GM21529 (cell line): Measurements from ENCODE around the gene CCK.

Experiments used
- ATAC-seq: cut with Tn5 transposase; IDR thresholded peaks from one replicate; pipeline ENCODE4 v1.9.1; 2021; ENCODE audit not compliant: unreplicated experiment

Gene CCK

GRCh38 chr3:42269647-42270046 lies 3.7 kb upstream of the CCK start:
- ATAC-seq, result no peak

- ATAC-seq, result no peak
These were observed 1.9 kb upstream of the CCK start for GRCh38 chr3:42267878-42268277.

- ATAC-seq, result no peak
These were observed 660 bp downstream of the CCK start for GRCh38 chr3:42265059-42265991.

- no peak for ATAC-seq
These were observed 1.5 kb downstream of the CCK start for GRCh38 chr3:42264399-42265058.

- no peak for ATAC-seq
These were observed 2.3 kb downstream of the CCK start for GRCh38 chr3:42263354-42264346.

- no peak for ATAC-seq
These were observed 3.5 kb downstream of the CCK start for GRCh38 chr3:42262525-42262924.

- ATAC-seq, result no peak
These were observed 9.0 kb downstream of the CCK start for GRCh38 chr3:42257007-42257406.

- no peak for ATAC-seq
These were observed 9.7 kb downstream of the CCK start for GRCh38 chr3:42256135-42256819.

GRCh38 chr3:42254566-42254965 lies 11.4 kb downstream of the CCK start:
- ATAC-seq, result no peak

- ATAC-seq, result no peak
These were observed 15.2 kb downstream of the CCK start for GRCh38 chr3:42250761-42251160.

- ATAC-seq, result peak; percentile 85
These were observed 18.4 kb downstream of the CCK start for GRCh38 chr3:42247576-42248027.

- ATAC-seq, result no peak
These were observed 19.9 kb downstream of the CCK start for GRCh38 chr3:42246091-42246490.

- no peak for ATAC-seq
These were observed 29.4 kb downstream of the CCK start for GRCh38 chr3:42236611-42237010.

- ATAC-seq, result no peak
These were observed 30.5 kb downstream of the CCK start for GRCh38 chr3:42235532-42235931.

GRCh38 chr3:42230860-42231259 lies 35.1 kb downstream of the CCK start:
- no peak for ATAC-seq

GRCh38 chr3:42229942-42230688 lies 35.9 kb downstream of the CCK start:
- ATAC-seq, result no peak

- ATAC-seq, result no peak
These were observed 36.6 kb downstream of the CCK start for GRCh38 chr3:42229266-42229941.

- ATAC-seq, result no peak
These were observed 37.2 kb downstream of the CCK start for GRCh38 chr3:42228796-42229195.
